Midbrain (tissue), 1 donor: ENCODE data around the gene GLI3.

Experiments used
- DNase-seq: peaks from one replicate; lab custom pipeline; 2025; lab: John Stamatoyannopoulos, UW

Gene GLI3

GRCh38 chr7:42175834-42176723 is 60.9 kb downstream of the GLI3 start:
- DNase-seq = peak; percentile 14

GRCh38 chr7:42174391-42174912 is 62.6 kb downstream of the GLI3 start:
- DNase-seq = no peak

- no peak for DNase-seq
These were observed 66.3 kb downstream of the GLI3 start for GRCh38 chr7:42170724-42171123.

GRCh38 chr7:42168512-42168911 is 68.5 kb downstream of the GLI3 start:
- DNase-seq = no peak

GRCh38 chr7:42167631-42168236 is 69.3 kb downstream of the GLI3 start:
- no peak for DNase-seq

- no peak for DNase-seq
These were observed 69.8 kb downstream of the GLI3 start for GRCh38 chr7:42167206-42167605.

- no peak for DNase-seq
These were observed 72.1 kb downstream of the GLI3 start for GRCh38 chr7:42164881-42165428.

- DNase-seq = no peak
These were observed 74.3 kb downstream of the GLI3 start for GRCh38 chr7:42162560-42163325.

- no peak for DNase-seq
These were observed 75.3 kb downstream of the GLI3 start for GRCh38 chr7:42161719-42162118.

GRCh38 chr7:42161110-42161509 is 75.9 kb downstream of the GLI3 start:
- DNase-seq = no peak

- DNase-seq = no peak
These were observed 77.9 kb downstream of the GLI3 start for GRCh38 chr7:42159130-42159529.

- no peak for DNase-seq
These were observed 79.9 kb downstream of the GLI3 start for GRCh38 chr7:42156967-42157721.

GRCh38 chr7:42156291-42156865 is 80.6 kb downstream of the GLI3 start:
- no peak for DNase-seq

GRCh38 chr7:42155584-42156290 is 81.3 kb downstream of the GLI3 start:
- DNase-seq = no peak

GRCh38 chr7:42154173-42154572 is 82.8 kb downstream of the GLI3 start:
- DNase-seq = no peak

- peak; percentile 49 for DNase-seq
These were observed 84.4 kb downstream of the GLI3 start for GRCh38 chr7:42152329-42153205.

GRCh38 chr7:42151309-42151708 is 85.7 kb downstream of the GLI3 start:
- DNase-seq = peak; percentile 37

- DNase-seq = no peak
These were observed 91.5 kb downstream of the GLI3 start for GRCh38 chr7:42145539-42145938.

GRCh38 chr7:42144604-42145003 is 92.4 kb downstream of the GLI3 start:
- DNase-seq = no peak
